Measurements from ENCODE around the gene MMP14.
A peak's percentile ranks its signal among the peaks of the same experiment; 100 is the strongest.

The MMP14 gene

GRCh38 chr14:22861651-22862050, 25.3 kb downstream of the MMP14 start:
- DNase-seq = no peak

- no peak for DNase-seq
Observed at GRCh38 chr14:22864979-22865378, 28.6 kb downstream of the MMP14 start.

DNA sequence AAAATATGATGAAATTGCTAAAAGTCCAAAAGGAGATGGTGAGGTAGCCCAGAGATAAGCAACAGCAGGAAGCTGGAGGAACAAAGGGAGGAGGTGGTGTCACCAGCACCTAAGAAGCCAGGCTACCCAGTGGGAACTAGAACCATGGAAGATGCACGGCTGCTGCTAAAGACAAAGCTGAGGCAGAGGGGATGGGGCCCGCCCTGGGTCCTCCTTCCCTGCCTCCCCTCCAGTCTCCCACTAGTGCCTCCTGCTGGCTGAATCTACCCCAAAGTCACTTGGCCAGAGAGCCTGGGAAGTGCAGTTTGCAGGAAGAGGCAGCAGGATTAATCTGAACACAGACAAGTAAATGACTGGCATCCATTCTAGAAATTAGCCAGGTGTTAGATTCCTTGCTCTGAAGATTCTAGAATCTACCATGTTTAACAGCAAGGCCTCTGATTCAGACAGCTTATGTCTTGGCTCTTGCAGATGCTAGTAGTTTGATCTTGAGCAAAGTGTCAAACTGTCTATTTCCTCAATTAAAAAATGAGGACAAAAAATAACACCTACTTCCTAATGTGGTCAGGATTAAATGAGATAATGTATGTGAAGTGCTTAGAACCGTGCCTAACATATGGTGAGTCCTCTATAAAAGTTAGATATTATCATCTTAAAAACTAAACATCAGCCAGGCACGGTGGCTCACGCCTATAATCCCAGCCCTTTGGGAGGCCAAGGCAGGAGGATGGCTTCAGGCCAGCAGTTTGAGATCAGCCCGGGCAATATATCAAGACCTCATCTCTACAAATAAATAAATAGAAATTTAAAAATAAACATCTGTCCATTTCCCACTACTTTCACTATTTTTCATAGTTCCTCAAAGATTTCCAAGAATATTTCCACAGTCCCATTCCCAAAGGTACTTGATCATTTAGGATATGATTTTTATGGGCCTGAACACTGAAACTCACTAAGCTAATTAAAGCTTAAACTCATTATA, 29.3 kb downstream of the MMP14 start:
- no peak for DNase-seq

- no peak for DNase-seq
Observed at GRCh38 chr14:22866874-22867273, 30.5 kb downstream of the MMP14 start.

GRCh38 chr14:22870811-22871223, 34.4 kb downstream of the MMP14 start:
- no peak for DNase-seq

- DNase-seq = peak; percentile 84
Observed at GRCh38 chr14:22871224-22872032, 35.0 kb downstream of the MMP14 start, which contains the start of gene LRP10. LRP10 (plus strand) TSS chr14:22871740; CDS start chr14:22872304, 564 bp downstream.

DNA sequence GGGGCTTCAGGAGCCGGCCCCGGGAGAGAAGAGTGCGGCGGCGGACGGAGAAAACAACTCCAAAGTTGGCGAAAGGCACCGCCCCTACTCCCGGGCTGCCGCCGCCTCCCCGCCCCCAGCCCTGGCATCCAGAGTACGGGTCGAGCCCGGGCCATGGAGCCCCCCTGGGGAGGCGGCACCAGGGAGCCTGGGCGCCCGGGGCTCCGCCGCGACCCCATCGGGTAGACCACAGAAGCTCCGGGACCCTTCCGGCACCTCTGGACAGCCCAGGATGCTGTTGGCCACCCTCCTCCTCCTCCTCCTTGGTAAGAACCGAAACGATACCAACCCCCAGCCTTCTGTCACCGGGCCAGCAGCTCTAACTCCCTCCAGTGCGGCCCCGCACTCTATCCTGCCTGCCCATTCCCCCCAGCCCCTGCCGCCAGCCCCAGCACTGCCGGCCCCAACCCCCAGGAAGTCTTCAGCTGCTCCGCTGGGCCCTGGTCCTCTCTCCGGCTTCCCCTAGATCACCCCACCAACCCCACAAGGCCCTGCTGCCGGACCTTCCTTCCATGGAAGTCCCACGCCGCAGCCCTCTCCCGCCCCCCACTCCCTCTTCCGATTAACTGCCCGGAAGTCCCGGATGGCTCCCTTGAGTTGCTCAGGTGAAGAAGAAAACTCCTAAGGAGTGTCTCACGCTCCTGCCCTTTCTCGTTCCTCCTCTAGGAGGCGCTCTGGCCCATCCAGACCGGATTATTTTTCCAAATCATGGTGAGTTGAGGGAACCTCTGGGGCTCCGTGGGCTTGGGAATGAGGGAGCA, 35.8 kb downstream of the MMP14 start:
- DNase-seq = peak; percentile 69

DNA sequence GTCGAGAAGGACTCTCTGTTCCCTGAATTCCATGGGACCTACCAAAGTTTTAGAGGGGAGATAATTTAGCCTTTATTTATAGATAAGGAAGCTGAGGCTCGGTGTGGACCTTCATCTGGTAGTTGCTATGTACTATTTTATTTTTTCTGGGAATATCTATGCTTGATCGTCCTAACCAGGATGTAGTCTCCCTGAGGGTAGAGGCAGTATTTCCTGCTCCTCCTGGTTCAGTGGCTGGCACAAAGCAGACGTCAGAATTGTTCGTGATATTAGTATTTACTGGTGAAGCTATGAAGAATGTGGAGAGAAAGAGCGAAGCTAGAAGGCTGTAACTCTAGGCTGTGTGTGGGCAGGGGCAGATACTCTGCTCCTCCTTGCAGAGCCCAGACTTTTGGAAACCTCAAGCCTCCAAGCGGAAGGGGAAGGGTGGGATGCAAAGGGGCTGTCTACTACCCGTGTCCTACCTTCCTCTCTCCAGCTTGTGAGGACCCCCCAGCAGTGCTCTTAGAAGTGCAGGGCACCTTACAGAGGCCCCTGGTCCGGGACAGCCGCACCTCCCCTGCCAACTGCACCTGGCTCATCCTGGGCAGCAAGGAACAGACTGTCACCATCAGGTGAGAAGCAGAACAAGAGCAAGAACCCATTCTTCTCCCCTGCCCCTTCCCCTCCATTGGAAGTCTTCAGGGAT, 36.6 kb downstream of the MMP14 start:
- no peak for DNase-seq

GRCh38 chr14:22875003-22875747, 38.8 kb downstream of the MMP14 start:
- DNase-seq = no peak

DNA sequence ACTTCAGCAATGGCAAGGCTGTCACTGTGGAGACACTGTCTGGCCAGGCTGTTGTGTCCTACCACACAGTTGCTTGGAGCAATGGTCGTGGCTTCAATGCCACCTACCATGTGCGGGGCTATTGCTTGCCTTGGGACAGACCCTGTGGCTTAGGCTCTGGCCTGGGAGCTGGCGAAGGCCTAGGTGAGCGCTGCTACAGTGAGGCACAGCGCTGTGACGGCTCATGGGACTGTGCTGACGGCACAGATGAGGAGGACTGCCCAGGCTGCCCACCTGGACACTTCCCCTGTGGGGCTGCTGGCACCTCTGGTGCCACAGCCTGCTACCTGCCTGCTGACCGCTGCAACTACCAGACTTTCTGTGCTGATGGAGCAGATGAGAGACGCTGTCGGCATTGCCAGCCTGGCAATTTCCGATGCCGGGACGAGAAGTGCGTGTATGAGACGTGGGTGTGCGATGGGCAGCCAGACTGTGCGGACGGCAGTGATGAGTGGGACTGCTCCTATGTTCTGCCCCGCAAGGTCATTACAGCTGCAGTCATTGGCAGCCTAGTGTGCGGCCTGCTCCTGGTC, 39.4 kb downstream of the MMP14 start:
- no peak for DNase-seq

GRCh38 chr14:22877000-22877501, 40.7 kb downstream of the MMP14 start:
- no peak for DNase-seq

DNA sequence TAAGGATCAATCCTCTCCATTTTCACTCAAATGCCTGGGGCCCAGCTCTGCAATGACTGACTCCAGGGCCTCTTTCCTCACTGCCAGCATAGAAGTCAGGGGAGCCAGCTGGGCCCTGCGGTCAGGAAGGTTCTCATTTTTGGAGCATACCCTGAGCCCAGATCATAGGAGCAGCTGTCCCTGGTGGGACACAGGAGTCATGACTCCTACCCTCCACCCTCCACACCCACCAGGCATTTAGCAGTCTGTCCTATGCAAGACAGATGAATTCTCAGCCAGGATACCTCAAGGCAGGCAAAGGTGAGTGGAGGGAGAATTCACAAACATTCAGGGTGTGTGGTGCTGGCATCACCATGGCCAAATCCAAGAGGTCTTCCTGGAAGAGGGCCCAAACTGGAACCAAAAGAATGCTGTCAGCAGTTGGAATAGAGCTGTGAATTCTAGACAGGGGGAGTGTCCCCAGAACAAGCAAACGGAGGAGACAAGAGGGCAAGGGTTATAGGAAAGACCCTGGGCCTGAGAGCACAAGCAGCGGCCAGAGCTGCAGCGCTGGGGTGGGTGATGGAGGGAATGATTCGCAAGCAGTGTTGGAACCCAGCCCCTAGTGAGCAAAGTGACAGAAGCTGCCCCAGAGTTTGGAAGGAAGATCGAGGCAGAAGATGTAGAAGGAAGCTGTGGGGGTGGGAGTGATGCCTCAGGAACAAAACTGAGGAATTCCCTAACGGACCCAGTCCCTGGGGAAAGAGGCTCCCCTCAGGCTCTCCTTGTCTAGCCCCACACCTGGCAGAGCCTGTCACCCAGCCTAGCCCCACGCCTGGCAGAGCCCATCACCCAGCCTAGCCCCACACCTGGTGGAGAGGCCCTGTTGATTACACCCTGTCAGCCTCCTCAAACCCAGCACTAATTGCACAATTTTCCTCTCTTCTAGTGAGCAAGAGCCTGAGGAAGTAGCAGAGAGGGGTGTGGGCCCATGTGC, 42.2 kb downstream of the MMP14 start:
- no peak for DNase-seq

- no peak for DNase-seq
Observed at GRCh38 chr14:22882064-22882463, 45.7 kb downstream of the MMP14 start.

DNA sequence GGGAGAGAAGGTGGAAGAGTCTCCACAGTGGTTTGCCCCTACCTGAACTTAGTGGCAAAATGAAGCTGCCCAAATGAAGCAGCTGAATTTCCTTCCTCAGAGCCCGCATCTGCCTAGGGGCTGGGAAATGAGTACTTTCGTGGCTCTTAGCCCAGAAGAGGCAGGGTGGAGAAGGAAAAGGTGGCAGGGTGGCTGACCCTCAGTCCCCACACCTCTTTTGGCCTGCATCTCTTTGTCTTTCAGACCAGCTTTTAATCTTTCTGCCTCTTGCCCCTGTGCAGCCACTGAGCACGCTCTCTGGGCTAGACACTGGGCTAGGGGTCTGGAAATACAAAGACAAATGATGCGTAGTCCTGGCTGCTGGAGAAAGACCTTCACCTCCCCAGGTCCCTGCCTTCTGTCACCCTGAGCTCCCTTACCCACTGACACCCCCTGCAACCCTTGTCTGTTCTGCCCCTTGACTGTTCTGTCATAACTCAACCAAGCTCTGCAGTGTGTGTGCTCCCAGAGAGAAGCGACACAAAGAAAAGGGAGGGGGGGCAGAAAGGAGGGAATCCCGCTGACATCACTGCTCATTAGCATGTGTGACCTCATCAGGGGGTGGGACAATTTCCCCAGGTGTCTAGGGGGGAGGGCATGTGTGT, 46.3 kb downstream of the MMP14 start:
- DNase-seq = peak; percentile 56

DNA sequence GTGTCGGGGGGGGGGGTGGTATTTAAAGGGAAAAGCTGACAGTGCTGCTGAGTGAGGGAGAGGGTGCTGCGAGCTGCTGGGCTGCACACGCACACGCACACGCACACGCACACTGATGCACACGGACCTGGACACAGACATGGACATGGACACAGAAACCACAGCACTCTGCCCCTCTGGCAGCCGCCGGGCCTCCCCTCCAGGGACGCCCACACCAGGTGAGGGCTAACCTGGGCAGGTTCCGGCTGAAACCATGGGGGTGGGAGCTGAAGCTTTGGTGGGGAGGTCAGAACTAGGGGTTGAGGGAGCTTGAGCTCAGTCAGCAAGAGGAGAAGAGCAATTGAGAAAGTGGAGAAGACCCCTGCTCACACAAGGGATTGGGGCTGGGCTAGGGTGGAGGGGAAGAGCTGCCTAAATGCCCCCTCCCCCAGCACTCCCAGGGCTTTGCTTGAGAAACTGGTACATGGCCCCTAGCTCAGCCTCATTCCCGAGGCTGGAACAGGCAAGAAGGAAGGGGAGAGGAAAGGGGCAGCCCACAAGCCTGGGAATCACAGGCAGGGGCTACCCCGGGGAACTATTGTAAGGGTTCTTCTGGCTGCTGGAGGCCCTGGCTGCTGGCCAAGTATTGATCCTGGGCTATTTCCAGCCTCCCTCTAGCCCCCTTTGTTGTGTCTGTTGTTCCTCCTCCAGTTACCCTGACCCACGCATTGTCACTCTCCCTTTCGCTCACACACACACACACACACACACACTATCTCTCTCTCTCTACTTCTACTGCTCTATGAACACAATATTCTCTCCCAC, 47.0 kb downstream of the MMP14 start, which contains the start of gene REM2:
TSS of gene REM2 (plus strand) at position 50 of the 804 bp plus-strand sequence. CDS start at position 116, 66 bp downstream.
- DNase-seq = peak; percentile 24

- DNase-seq = no peak
Observed at GRCh38 chr14:22884076-22884737, 47.8 kb downstream of the MMP14 start.
